ENCODE measurements around the gene GM2A. TPM values are rescaled to one million over a fixed set of nuclear protein-coding genes. Genes with fewer than 3 reads are reported as not detected.

GM2A gene
- total RNA-seq, 1 experiment from 2014 or later: 90.2 TPM

DNA sequence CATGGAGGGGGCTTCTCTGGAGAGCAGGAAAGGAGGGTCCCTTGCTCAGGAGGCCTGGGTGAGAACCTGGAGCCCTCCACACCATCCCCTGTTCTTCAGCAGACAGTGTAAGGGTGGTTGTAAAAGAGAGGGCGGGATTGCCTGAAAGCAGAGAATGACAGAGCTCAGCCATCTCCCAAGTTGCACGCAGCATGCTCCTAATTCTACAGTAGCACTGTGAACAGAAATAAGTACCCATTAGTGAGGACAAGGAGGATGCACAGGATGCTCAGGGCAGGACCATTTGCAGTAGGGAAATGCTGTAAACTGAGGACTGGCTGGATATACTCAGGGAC lies 37.5 kb upstream of the GM2A start:
- Histone ChIP-seq H3K36me3 (ENCODE audit: low read depth, low read length) (no peaks in the 10 kb centered on the region), H4K20me1 (ENCODE audit: low read length) (no peaks in the 10 kb centered on the region), H3K9me2 (replicated peaks; ENCODE audit: low read length) (no peaks in the 10 kb centered on the region), H3K9ac (ENCODE audit: low read length) (no peak overlapping the region), H3K4me1 (ENCODE audit: insufficient read depth, low read length) (peaks cover 37% of the 10 kb centered on the region), H3K4me2 (ENCODE audit: low read length) (no peak overlapping the region), H3K79me2 (ENCODE audit: low read length) (no peaks in the 10 kb centered on the region), H3K27ac (ENCODE audit: low read length) (no peak overlapping the region), H3F3A (ENCODE audit: low read length, unreplicated experiment) (no peaks in the 10 kb centered on the region), H3K4me3 (ENCODE audit: low read length) (no peak overlapping the region), H3K9me3 (ENCODE audit: low read length) (no peaks in the 10 kb centered on the region), H2AFZ (ENCODE audit: low read length) (no peak overlapping the region), H3K27me3 (ENCODE audit: low read length) (no peaks in the 10 kb centered on the region)
- DNase-seq: no peak
- TF ChIP-seq EZH2 (IDR thresholded peaks at IDR 0.05; ENCODE audit: low read length, unreplicated experiment) (no peak), EZH2phosphoT487 (IDR thresholded peaks at IDR 0.05; ENCODE audit: borderline replicate concordance, low read length) (no peak), CTCF (conservative IDR thresholded peaks at IDR 0.05; ENCODE audit: low read depth, low read length) (no peak)
- no peak for ATAC-seq
- ChIA-PET POLR2A (ENCODE audit: unreplicated experiment) (no interaction called here), CTCF (interaction anchor here (0.5 kb wide), 1 partner anchor 232 kb away, joined by 3 read pairs; the partner anchor contains the start of gene SLC36A1)
- BruUV-seq (replicated peaks): no TSS peak
- intact Hi-C loops (cut with micrococcal nuclease): no loop called here

GRCh38 chr5:151216781-151217180 lies 36.2 kb upstream of the GM2A start:
- Histone ChIP-seq H4K20me1 (ENCODE audit: low read length) (no peaks in the 10 kb centered on the region), H2AFZ (ENCODE audit: low read length) (no peak overlapping the region), H3K9ac (ENCODE audit: low read length) (no peak overlapping the region), H3K27ac (ENCODE audit: low read length) (no peak overlapping the region), H3K9me3 (ENCODE audit: low read length) (no peaks in the 10 kb centered on the region), H3K4me3 (ENCODE audit: low read length) (no peak overlapping the region), H3F3A (ENCODE audit: low read length, unreplicated experiment) (no peaks in the 10 kb centered on the region), H3K9me2 (replicated peaks; ENCODE audit: low read length) (no peaks in the 10 kb centered on the region), H3K79me2 (ENCODE audit: low read length) (no peaks in the 10 kb centered on the region), H3K36me3 (ENCODE audit: low read depth, low read length) (no peaks in the 10 kb centered on the region), H3K27me3 (ENCODE audit: low read length) (no peaks in the 10 kb centered on the region), H3K4me1 (ENCODE audit: insufficient read depth, low read length) (peaks cover 32% of the 10 kb centered on the region), H3K4me2 (ENCODE audit: low read length) (no peak overlapping the region)
- DNase-seq (no peak), ATAC-seq (no peak)
- POLR2A ChIA-PET (ENCODE audit: unreplicated experiment): no interaction called here
- no TSS peak for BruUV-seq (replicated peaks)
- CTCF ChIA-PET: no interaction called here
- intact Hi-C loops (cut with micrococcal nuclease): no loop called here
- no peak for TF ChIP-seq EZH2phosphoT487 (IDR thresholded peaks at IDR 0.05; ENCODE audit: borderline replicate concordance, low read length)
- no peak for TF ChIP-seq EZH2 (IDR thresholded peaks at IDR 0.05; ENCODE audit: low read length, unreplicated experiment)
- TF ChIP-seq CTCF (conservative IDR thresholded peaks at IDR 0.05; ENCODE audit: low read depth, low read length): no peak

DNA sequence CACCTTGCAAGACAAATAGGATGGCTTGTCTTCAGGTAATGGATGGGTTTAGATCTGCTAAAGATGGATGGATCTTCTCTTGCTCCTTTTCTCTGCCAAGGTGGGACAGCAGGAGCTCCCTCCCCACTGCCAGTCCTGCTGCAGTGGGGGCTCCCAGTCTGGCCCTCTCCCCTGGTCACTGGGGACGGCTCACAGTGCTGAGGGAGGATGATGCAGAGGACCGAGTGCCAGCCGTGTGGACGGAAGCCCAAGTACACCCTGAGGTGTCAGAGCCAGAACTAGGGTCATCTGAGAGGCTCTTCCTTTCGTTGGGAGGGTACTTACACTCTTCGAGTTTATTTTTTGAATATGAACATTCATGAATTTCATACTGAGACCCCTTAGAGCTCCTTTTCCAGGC lies 34.8 kb upstream of the GM2A start:
- intact Hi-C loops (cut with micrococcal nuclease): no loop called here
- ChIA-PET CTCF (no interaction called here), POLR2A (ENCODE audit: unreplicated experiment) (no interaction called here)
- H3F3A ChIP-seq (ENCODE audit: low read length, unreplicated experiment): no peaks in the 10 kb centered on the region
- ATAC-seq (no peak), DNase-seq (no peak)
- no peak overlapping the region for H2AFZ ChIP-seq (ENCODE audit: low read length)
- H3K27me3 ChIP-seq (ENCODE audit: low read length): no peaks in the 10 kb centered on the region
- no peaks in the 10 kb centered on the region for H3K79me2 ChIP-seq (ENCODE audit: low read length)
- no peak overlapping the region for H3K4me2 ChIP-seq (ENCODE audit: low read length)
- TF ChIP-seq EZH2phosphoT487 (IDR thresholded peaks at IDR 0.05; ENCODE audit: borderline replicate concordance, low read length) (no peak), EZH2 (IDR thresholded peaks at IDR 0.05; ENCODE audit: low read length, unreplicated experiment) (no peak), CTCF (conservative IDR thresholded peaks at IDR 0.05; ENCODE audit: low read depth, low read length) (no peak)
- H3K9me2 ChIP-seq (replicated peaks; ENCODE audit: low read length): no peaks in the 10 kb centered on the region
- H3K4me1 ChIP-seq (ENCODE audit: insufficient read depth, low read length): peaks cover 35% of the 10 kb centered on the region
- H3K9ac ChIP-seq (ENCODE audit: low read length): no peak overlapping the region
- no peak overlapping the region for H3K4me3 ChIP-seq (ENCODE audit: low read length)
- H3K27ac ChIP-seq (ENCODE audit: low read length): no peak overlapping the region
- H4K20me1 ChIP-seq (ENCODE audit: low read length): no peaks in the 10 kb centered on the region
- no TSS peak for BruUV-seq (replicated peaks)
- no peaks in the 10 kb centered on the region for H3K36me3 ChIP-seq (ENCODE audit: low read depth, low read length)
- H3K9me3 ChIP-seq (ENCODE audit: low read length): no peaks in the 10 kb centered on the region
